ENCODE results near the gene FARSA.
"Not testable (repeated sequence)": the region's sequence is repeated elsewhere in the genome, so short reads cannot be mapped to it uniquely, and the experiment has no call there.

The FARSA gene

GRCh38 chr19:12893582-12893981 is 39.9 kb downstream of the FARSA start:
- DNase-seq (ENCODE audit: low read depth) = no peak
- no peak for TF ChIP-seq CTCF (conservative IDR thresholded peaks at IDR 0.05; ENCODE audit: low read depth, low read length)
- H3K4me3 ChIP-seq (ENCODE audit: low read depth, low read length) = no peak overlapping the region

- no peak for DNase-seq (ENCODE audit: low read depth)
- no peak for TF ChIP-seq CTCF (conservative IDR thresholded peaks at IDR 0.05; ENCODE audit: low read depth, low read length)
- H3K4me3 ChIP-seq (ENCODE audit: low read depth, low read length) = peak overlapping the region; percentile 93
These were observed 41.9 kb downstream of the FARSA start for GRCh38 chr19:12891553-12892021.

- DNase-seq (ENCODE audit: low read depth) = peak; percentile 99
- TF ChIP-seq CTCF (conservative IDR thresholded peaks at IDR 0.05; ENCODE audit: low read depth, low read length) = no peak
- peak within 1 kb of the TSS; percentile 93 for H3K4me3 ChIP-seq (ENCODE audit: low read depth, low read length)
These were observed 42.5 kb downstream of the FARSA start, which contains the start of gene GCDH for GRCh38 chr19:12890787-12891552. Gene GCDH, plus strand, starts transcription at chr19:12891160. Its CDS starts 145 bp downstream, at chr19:12891305.

GRCh38 chr19:12890299-12890786 is 43.2 kb downstream of the FARSA start:
- DNase-seq (ENCODE audit: low read depth); H3K4me3 ChIP-seq (ENCODE audit: low read depth, low read length): not testable (repeated sequence)

GRCh38 chr19:12888006-12888603 is 45.4 kb downstream of the FARSA start:
- H3K4me3 ChIP-seq (ENCODE audit: low read depth, low read length) = no peak overlapping the region
- no peak for TF ChIP-seq CTCF (conservative IDR thresholded peaks at IDR 0.05; ENCODE audit: low read depth, low read length)
- DNase-seq (ENCODE audit: low read depth) = no peak

GRCh38 chr19:12886969-12887747 is 46.4 kb downstream of the FARSA start, which contains the start of gene KLF1:
Gene KLF1, minus strand, starts transcription at chr19:12887201. Its CDS starts 61 bp downstream, at chr19:12887140.
- TF ChIP-seq CTCF (conservative IDR thresholded peaks at IDR 0.05; ENCODE audit: low read depth, low read length) = no peak
- no peak for DNase-seq (ENCODE audit: low read depth)
- H3K4me3 ChIP-seq (ENCODE audit: low read depth, low read length) = no peak within 1 kb of the TSS

GRCh38 chr19:12886651-12886968 is 46.9 kb downstream of the FARSA start:
- no peak for TF ChIP-seq CTCF (conservative IDR thresholded peaks at IDR 0.05; ENCODE audit: low read depth, low read length)
- no peak for DNase-seq (ENCODE audit: low read depth)
- H3K4me3 ChIP-seq (ENCODE audit: low read depth, low read length) = no peak overlapping the region
